Measurements from ENCODE around the gene DENND1A. TPM values are rescaled to one million over a fixed set of nuclear protein-coding genes. Genes with fewer than 3 reads are reported as not detected.
A peak's percentile ranks its signal among the peaks of the same experiment; 100 is the strongest.

DENND1A gene
- total RNA-seq, 1 donor from 2014 or later = 13.9 TPM

DNA sequence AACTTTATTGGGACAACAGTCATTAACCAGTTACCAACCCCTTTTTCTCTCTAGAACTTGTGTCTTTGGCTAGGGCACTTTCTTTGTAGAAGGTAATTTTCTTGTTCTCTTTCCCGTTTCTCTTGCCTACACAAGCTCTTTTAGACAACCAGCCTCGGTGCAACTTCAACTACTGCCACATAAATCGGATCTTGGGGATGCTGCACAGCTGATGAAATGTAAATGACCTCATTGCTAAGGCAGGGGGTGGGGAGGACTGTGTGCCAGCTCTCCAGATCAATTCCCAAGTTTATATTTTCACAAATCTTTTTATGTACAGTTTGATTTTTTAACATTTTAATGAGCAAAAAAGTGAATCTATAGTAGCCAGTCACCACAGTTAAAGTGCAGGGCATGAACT, 157.6 kb downstream of the DENND1A start:
- Mint-ChIP-seq H3K27me3 (ENCODE audit: unreplicated experiment) (peaks cover 2% of the 10 kb centered on the region), H3K27ac (ENCODE audit: unreplicated experiment) (peak overlapping the region; percentile 78), H3K9me3 (ENCODE audit: unreplicated experiment) (peaks cover 5% of the 10 kb centered on the region), H3K4me3 (ENCODE audit: unreplicated experiment) (peak overlapping the region; percentile 66), H3K36me3 (ENCODE audit: unreplicated experiment) (no peaks in the 10 kb centered on the region), H3K4me1 (ENCODE audit: low read depth, unreplicated experiment) (peaks cover 73% of the 10 kb centered on the region)
- DNase-seq = no peak
- TF ChIP-seq, protein P1, sequence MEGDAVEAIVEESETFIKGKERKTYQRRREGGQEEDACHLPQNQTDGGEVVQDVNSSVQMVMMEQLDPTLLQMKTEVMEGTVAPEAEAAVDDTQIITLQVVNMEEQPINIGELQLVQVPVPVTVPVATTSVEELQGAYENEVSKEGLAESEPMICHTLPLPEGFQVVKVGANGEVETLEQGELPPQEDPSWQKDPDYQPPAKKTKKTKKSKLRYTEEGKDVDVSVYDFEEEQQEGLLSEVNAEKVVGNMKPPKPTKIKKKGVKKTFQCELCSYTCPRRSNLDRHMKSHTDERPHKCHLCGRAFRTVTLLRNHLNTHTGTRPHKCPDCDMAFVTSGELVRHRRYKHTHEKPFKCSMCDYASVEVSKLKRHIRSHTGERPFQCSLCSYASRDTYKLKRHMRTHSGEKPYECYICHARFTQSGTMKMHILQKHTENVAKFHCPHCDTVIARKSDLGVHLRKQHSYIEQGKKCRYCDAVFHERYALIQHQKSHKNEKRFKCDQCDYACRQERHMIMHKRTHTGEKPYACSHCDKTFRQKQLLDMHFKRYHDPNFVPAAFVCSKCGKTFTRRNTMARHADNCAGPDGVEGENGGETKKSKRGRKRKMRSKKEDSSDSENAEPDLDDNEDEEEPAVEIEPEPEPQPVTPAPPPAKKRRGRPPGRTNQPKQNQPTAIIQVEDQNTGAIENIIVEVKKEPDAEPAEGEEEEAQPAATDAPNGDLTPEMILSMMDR (IDR thresholded peaks at IDR 0.05; ENCODE audit: partially characterized antibody, unreplicated experiment) = no peak

DNA sequence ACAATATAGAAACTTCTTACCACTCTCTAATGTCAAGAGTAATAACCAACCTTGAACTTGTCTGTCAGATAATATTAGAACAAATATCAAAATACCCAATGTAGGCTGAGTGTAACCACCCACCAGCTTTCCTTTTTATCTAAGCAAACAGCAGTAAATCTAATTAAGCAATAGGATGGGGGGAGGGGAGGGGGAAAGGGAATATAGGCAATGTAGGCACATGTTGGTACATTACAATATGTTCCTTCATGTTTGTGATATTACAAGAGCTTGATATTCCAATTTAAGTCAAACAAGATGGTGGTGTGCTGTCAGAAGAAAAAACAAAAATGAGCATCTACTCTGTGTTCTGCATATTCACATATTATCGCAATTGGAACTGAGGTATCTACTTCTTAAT, 158.2 kb downstream of the DENND1A start:
- Mint-ChIP-seq H3K9me3 (ENCODE audit: unreplicated experiment) (peaks cover 5% of the 10 kb centered on the region), H3K4me3 (ENCODE audit: unreplicated experiment) (peak overlapping the region; percentile 36), H3K36me3 (ENCODE audit: unreplicated experiment) (no peaks in the 10 kb centered on the region), H3K27ac (ENCODE audit: unreplicated experiment) (peak overlapping the region; percentile 96), H3K4me1 (ENCODE audit: low read depth, unreplicated experiment) (peaks cover 73% of the 10 kb centered on the region), H3K27me3 (ENCODE audit: unreplicated experiment) (peaks cover 2% of the 10 kb centered on the region)
- DNase-seq = no peak
- TF ChIP-seq, protein P1 (IDR thresholded peaks at IDR 0.05; ENCODE audit: partially characterized antibody, unreplicated experiment) = no peak

- Mint-ChIP-seq H3K36me3 (ENCODE audit: unreplicated experiment) (no peaks in the 10 kb centered on the region), H3K27me3 (ENCODE audit: unreplicated experiment) (peaks cover 2% of the 10 kb centered on the region), H3K4me3 (ENCODE audit: unreplicated experiment) (peak overlapping the region; percentile 73), H3K4me1 (ENCODE audit: low read depth, unreplicated experiment) (peaks cover 65% of the 10 kb centered on the region), H3K9me3 (ENCODE audit: unreplicated experiment) (peaks cover 4% of the 10 kb centered on the region), H3K27ac (ENCODE audit: unreplicated experiment) (peak overlapping the region; percentile 92)
- TF ChIP-seq, protein P1 (IDR thresholded peaks at IDR 0.05; ENCODE audit: partially characterized antibody, unreplicated experiment) = no peak
- peak; percentile 64 for DNase-seq
Measured at GRCh38 chr9:123769719-123770118, 160.2 kb downstream of the DENND1A start.

DNA sequence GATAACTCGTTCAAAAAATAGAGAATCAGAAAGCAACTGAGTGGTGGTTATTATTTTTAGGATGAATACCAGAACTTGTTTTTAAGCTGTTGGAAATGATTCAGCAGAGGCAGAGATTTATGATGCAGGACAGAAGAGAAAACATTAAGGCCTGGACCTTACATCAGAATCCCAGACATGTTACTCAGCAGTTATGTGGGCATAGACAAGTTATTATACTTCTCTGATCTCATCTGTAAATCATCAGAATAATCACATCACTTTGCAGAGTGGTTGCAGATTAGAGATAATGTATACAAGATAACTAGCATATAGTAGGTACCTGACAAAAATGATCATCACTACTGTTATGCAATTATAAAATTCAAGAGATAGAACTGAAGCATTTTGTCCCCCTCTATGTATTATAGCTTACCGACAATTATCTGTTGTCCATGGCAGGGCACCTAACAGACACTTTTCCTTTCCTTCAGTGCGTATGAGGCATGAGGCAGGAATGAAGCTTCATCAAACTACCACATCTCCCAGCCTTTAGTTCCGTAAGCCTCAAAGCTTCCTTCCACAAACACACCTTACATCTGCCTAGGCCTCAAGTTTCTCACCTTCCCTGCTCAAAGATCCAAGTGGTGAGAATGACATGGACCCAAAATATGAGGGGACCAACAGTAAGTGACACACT, 165.9 kb downstream of the DENND1A start:
- peaks cover 32% of the 10 kb centered on the region for H3K4me1 Mint-ChIP-seq (ENCODE audit: low read depth, unreplicated experiment)
- TF ChIP-seq, protein P1 (IDR thresholded peaks at IDR 0.05; ENCODE audit: partially characterized antibody, unreplicated experiment) = no peak
- H3K36me3 Mint-ChIP-seq (ENCODE audit: unreplicated experiment) = no peaks in the 10 kb centered on the region
- no peaks in the 10 kb centered on the region for H3K9me3 Mint-ChIP-seq (ENCODE audit: unreplicated experiment)
- no peak overlapping the region for H3K4me3 Mint-ChIP-seq (ENCODE audit: unreplicated experiment)
- no peak overlapping the region for H3K27ac Mint-ChIP-seq (ENCODE audit: unreplicated experiment)
- no peak for DNase-seq
- no peaks in the 10 kb centered on the region for H3K27me3 Mint-ChIP-seq (ENCODE audit: unreplicated experiment)

GRCh38 chr9:123761905-123762605, 167.9 kb downstream of the DENND1A start:
- Mint-ChIP-seq H3K4me1 (ENCODE audit: low read depth, unreplicated experiment) (peaks cover 25% of the 10 kb centered on the region), H3K27me3 (ENCODE audit: unreplicated experiment) (no peaks in the 10 kb centered on the region), H3K4me3 (ENCODE audit: unreplicated experiment) (no peak overlapping the region), H3K27ac (ENCODE audit: unreplicated experiment) (no peak overlapping the region), H3K36me3 (ENCODE audit: unreplicated experiment) (no peaks in the 10 kb centered on the region), H3K9me3 (ENCODE audit: unreplicated experiment) (no peaks in the 10 kb centered on the region)
- TF ChIP-seq, protein P1 (IDR thresholded peaks at IDR 0.05; ENCODE audit: partially characterized antibody, unreplicated experiment) = no peak
- DNase-seq = no peak

Measured in glutamatergic neuron (in vitro differentiated cells).